NCI-H1417 (cell line): ENCODE results near the gene SCARF1.

Source experiments
- DNase-seq, 3 experiments: peaks; one replicate each; lab custom pipeline; 2025; lab: John Stamatoyannopoulos, UW

SCARF1 gene

GRCh38 chr17:1629504-1630310 is 15.8 kb downstream of the SCARF1 start:
- peak in 1 of 3 experiments; percentile 36 for DNase-seq

- DNase-seq, result peak; percentile 90 to 96 (median 93)
Measured at GRCh38 chr17:1628856-1629503, 16.6 kb downstream of the SCARF1 start.

- peak; percentile 67 to 87 (median 84) for DNase-seq
Measured at GRCh38 chr17:1627982-1628855, 17.3 kb downstream of the SCARF1 start, which contains the start of gene SLC43A2. Gene SLC43A2 (minus strand): TSS chr17:1628834. CDS start chr17:1627874, 960 bp downstream.

- DNase-seq, result peak in 1 of 3 experiments; percentile 17
Measured at GRCh38 chr17:1627182-1627981, 18.1 kb downstream of the SCARF1 start.

- no peak for DNase-seq
Measured at GRCh38 chr17:1626333-1626732, 19.2 kb downstream of the SCARF1 start.

- no peak for DNase-seq
Measured at GRCh38 chr17:1625581-1625980, 20.0 kb downstream of the SCARF1 start.

GRCh38 chr17:1625053-1625452 is 20.5 kb downstream of the SCARF1 start:
- DNase-seq, result no peak

- DNase-seq, result no peak
Measured at GRCh38 chr17:1624650-1625049, 20.9 kb downstream of the SCARF1 start.

GRCh38 chr17:1623057-1623630 is 22.4 kb downstream of the SCARF1 start:
- no peak for DNase-seq

- DNase-seq, result no peak
Measured at GRCh38 chr17:1621273-1621954, 24.1 kb downstream of the SCARF1 start.

GRCh38 chr17:1620486-1620885 is 25.0 kb downstream of the SCARF1 start:
- no peak for DNase-seq

- no peak for DNase-seq
Measured at GRCh38 chr17:1617620-1618174, 27.8 kb downstream of the SCARF1 start.

- no peak for DNase-seq
Measured at GRCh38 chr17:1616101-1616500, 29.4 kb downstream of the SCARF1 start.

GRCh38 chr17:1612400-1612799 is 33.1 kb downstream of the SCARF1 start:
- no peak for DNase-seq

- no peak for DNase-seq
Measured at GRCh38 chr17:1611715-1612114, 33.8 kb downstream of the SCARF1 start.

- DNase-seq, result no peak
Measured at GRCh38 chr17:1608676-1609075, 36.9 kb downstream of the SCARF1 start.

- DNase-seq, result no peak
Measured at GRCh38 chr17:1607971-1608320, 37.6 kb downstream of the SCARF1 start.

GRCh38 chr17:1606352-1606985 is 39.1 kb downstream of the SCARF1 start:
- DNase-seq, result no peak

GRCh38 chr17:1605681-1606351 is 39.7 kb downstream of the SCARF1 start:
- DNase-seq, result no peak
